ENCODE data around the gene PRKD2.

GRCh38 chr19:46654621-46655152 is 62.2 kb downstream of the PRKD2 start:
- TF ChIP-seq REST (IDR thresholded peaks at IDR 0.05; ENCODE audit: insufficient read depth in 1 of 2, low read depth in 2 of 2, low read length in 2 of 2): no peak
- no peak for TF ChIP-seq POLR2AphosphoS5 (IDR thresholded peaks at IDR 0.05; ENCODE audit: low read depth, low read length)
- no peak for TF ChIP-seq SIN3A (IDR thresholded peaks at IDR 0.05; ENCODE audit: borderline replicate concordance, insufficient read depth, low read length)

All from PFSK-1 (cell line).